ENCODE measurements around the gene EYA2.

EYA2 gene

DNA sequence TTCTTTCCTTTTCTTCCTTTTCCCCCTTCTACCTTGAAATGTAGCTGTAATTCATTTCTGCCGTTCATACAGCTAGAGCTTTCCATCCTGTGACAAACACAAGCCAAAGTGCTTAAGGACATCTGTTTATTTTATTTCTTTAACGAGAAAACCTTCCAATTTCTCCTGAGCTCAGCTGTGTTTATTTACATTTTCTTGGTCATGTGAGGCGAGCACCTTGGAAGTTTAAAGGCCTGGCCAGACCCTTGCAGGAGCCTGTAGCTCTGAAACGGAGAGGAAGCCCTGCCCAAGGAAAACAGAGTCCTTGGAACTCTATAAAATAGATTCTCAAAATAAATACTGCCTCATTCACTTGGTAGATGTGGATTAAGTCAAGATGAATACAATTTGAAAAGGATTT is 223.1 kb downstream of the EYA2 start:
- no peak for FAIRE-seq

DNA sequence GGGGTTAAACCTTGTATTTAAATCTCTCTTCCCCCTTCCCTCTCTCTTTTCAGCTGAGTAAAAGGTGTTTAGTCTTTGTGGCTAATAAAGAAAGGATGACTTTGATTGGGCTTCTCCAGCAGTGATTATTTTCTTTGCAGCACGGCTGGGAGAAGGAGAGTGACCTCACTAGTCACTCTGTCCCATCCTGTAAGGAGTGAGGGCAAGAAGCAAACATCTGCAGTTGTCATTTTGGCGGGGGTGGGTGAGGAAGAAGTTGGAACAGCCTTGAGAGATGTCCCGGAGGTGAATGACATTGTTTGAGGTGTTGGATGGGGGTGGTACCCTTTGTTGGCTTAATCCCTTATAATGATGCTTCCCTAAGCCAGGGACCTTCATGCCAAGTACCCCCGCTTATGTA is 223.6 kb downstream of the EYA2 start:
- no peak for FAIRE-seq

DNA sequence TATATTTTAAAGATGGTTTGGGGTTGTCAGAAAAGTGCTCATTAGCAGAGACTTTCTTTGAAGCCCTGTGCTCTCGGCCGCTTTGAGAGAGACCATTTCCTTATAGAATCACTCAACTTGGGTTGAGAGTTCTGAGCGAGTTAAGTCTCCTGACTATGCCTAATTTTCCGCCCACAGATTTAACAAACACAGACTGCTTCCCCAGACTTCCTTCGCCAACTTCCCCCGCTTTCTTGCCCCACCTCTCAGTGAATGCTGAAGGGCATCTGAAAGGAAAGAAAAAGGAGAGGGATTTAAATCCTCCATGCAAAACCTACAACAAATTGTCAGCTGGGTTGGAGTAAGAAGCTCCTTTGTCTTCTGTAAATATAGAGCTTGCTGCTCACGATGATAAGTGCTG is 224.0 kb downstream of the EYA2 start:
- FAIRE-seq: no peak

DNA sequence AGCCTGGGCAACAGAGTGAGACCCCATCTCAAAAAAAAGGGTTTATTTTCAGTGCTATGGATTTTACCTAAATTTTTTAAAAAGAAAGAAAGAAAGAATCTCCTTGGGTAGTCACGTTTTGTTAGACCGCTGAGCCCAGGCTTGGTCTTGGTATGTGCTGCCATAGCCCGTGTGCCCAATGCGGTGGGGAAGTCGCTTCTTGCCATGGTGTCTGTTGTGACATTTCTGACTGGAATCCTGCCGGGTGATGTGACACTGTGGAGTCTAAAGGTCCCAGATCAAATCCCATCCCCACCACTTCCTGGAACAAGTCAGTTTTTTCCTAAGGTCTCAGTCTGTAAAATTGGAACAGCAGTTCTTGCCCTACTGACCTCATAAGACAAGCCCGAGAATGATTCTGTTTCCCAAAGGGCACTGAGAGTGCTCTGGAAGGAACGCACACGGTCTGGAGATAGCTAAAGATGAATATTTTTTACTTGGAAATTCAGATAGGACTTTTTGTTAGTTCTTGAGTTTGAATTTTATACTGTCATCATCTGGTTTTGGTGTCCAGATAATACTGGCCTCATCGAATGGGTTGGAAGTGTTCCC is 225.8 kb downstream of the EYA2 start:
- no peak for FAIRE-seq

DNA sequence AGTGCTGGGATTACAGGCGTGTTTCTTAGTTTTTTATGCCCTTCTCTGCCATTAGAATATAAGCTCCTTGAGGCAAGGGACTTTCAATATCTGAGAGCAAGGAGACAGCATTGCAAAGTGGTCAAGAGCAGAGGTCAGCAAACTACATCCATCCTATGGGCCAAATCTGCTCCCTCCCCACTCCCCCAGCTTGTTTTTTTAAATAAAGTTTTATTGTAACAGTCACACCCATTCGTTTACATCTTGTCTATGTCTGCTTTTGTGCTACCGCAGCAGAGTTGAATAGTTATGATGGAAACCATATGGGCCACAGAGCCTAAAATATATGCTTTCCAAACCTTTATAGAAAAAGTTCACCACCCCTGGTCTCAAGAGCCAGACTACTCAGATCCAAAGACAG is 227.9 kb downstream of the EYA2 start:
- no peak for FAIRE-seq

DNA sequence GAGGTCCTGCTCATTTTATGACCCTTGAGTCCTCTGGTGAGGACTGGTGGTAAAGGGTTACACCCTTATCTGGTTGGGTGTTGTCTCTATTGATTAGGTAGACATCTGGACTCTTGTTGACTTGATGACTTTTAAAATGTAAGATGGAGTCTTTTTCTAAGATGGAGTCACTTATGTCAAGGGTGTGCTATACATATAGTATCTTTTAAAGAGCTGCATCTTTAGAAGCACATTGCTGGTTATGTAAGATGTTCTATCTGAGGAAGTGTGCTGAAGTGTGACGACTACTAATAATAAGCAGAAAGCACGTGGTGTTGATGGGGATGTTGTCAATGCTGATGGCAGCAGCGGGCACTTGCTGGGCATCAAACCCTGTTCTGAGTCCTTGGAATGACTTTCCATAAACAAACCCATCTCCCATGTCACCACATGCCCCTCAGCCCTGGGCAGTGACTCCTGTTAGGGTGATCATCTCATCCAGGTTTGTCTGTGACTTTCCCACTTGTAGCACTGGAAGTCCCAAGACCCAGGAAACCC is 229.6 kb downstream of the EYA2 start:
- no peak for FAIRE-seq

DNA sequence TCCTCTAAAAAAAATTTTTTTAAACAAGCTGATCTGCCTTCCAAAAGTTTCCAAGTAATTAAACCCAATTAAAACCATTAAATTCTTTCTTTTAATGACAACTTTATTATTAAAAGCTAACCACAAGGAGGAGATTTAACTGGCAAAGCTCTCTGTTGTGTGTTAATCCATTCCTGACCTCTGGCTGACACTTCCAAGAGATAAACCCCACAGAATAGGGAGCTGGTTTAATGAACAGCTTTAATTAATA is 230.8 kb downstream of the EYA2 start:
- peak; percentile 98 for FAIRE-seq

DNA sequence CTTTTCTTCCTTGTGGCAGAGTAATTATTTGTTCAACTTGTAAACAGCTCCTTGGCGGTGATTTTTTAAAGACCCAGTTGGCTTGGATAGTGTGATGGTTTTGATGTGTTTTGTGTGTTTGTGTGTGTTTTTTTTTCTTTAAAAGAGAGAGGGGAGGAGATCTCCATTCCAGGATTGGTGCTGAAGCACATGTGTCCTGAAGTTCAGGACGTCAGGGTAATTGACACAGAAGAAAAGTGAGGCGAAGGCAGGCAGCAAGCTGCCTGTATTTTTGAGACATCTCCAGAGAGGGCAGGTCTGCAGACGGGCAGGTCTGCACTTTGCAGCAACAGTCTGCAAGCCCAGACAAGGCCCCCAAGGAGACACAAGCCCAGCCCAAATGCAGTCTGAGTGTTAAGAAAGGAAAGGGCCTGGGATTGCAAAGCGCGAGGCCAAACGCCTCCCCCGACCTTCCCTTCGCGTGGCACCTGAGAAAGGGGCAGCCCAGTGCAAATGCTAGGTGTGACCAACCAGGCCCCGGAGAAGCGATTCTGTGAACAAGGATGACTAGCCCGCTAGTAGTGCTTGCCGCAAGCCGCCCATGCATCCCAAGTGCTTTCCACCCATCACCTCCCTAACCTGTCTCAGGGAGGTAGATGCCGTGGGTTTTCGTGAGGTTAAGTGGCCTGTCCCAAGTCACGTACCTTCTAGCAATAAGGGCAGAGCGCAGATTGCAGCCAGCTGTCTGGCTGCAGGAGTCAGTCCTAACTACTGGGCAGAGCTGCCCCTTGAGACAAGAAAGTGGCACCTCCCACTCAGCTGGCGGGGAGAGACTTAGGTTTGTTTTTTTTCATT is 231.3 kb downstream of the EYA2 start:
- no peak for FAIRE-seq

DNA sequence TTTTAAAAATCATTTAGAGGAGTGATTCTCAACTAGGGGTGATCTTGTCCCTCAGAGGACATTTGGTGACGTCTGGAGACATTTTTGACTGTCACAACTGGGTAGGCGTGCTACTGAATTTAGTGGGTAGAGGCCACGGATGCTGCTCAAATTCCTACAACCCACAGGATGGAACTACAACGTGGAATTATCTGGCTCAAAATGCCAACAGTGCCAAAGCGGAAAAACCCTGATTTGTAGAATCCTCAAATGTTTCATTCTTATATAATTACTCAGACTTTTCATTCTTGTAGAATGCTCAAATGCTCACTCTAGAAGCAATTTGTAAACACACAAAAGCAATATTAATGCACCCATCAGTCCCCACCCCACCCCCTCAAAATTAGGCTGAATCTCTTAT is 232.1 kb downstream of the EYA2 start:
- FAIRE-seq: no peak

DNA sequence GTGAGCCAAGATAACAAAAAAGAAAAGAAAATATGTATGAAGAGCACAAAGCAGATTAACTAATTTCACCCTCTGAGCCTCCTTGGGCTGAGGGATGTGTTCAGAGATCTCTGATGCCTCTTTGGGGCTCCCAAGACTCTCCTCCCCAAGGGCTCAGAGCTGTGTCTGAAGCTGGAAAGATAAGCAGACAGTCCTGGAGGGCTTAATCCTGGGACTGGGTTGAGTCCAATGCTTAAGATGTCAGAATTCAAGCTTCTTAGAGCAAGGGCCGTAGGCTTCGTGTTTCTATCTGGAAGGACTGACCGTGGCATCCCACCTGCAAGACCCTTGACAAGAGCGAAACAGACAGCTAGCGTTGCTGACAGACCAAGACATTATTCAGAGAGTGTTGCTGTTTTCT is 232.9 kb downstream of the EYA2 start:
- no peak for FAIRE-seq

DNA sequence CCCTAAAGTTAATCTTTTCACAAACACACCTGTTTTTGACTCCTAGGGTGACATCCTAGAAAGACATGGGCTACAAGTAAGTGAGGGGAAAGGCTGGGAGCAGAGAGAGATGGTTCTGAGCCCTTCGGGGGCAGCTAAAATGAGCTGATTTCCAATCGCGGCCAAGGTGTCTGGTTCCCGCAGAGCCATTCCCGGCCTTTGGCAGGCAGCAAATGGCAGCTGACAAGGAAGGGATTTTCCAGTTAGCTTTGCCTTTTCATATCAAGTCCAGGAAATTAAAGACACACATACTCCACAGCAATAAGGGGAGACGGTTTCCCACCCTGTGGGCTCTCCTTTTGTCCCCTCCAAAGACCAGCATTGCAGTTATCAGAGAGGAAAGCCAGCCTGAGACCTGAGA is 233.4 kb downstream of the EYA2 start:
- no peak for FAIRE-seq

DNA sequence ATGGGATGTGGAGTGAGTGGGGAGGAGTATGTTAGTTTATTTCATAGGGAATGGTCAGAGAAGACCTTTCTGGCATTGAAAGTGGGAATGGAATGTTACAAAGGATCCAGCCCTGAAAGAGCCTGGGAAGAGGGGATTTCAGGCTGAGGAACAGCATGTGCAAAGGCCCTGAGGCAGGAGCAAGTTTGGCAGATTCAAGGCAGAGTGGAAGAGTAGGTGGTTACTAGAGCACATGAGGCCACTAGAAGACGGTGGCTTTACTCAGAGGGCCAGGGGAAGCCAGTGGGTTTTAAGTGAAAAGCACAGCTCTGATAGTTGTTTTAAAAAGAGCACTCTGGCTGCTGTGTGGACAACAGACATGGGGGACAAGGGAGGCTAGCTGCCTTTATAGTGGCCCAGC is 234.7 kb downstream of the EYA2 start:
- FAIRE-seq: no peak

DNA sequence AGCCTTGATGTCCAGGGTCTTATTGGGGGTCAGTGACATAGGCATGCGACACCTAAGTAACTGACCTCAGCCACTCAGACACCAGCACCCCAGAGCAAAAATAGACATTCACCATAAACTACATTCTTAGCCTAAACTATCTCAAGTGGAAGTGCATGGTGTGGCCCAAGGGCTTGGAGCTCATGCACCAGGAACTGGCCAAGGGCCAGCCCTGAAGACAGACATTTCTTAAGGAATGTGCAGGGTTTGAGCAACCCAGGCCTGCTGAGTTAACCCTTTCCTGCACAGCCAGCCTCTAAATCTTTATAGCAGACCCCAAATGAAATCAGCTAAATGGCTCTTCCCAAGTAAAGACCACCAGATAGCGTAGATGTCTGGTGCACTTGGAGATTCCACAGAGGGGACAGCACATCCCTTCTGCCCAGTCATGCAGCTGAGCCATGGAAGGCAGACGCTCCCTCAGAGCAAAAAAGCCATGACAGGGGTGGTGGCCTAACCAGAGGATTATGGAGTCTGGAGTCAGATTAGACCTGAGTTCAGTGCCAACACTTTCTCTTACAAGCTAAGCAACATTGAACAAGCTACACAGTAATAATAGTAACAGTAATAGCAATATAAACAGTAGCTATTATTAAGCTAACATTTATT is 239.3 kb downstream of the EYA2 start:
- no peak for FAIRE-seq

DNA sequence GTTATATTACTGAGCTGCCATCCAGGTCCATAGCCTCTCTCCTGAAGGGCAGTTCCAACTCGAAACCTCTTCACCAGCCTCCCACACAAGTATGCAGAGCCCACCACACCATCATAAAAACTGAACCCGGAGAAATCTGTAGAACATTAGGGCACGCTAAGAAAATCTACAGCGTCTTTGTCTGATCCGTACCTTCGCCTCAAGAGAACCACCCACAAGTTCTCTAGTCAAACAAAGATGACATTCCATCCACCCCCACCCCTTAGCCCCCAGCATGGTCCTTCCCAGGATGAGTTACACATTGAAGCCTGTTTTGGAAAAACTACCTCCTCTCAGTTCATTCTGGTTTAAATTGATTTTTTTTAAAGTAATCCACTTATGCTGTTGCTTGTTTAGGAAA is 242.1 kb downstream of the EYA2 start:
- no peak for FAIRE-seq

DNA sequence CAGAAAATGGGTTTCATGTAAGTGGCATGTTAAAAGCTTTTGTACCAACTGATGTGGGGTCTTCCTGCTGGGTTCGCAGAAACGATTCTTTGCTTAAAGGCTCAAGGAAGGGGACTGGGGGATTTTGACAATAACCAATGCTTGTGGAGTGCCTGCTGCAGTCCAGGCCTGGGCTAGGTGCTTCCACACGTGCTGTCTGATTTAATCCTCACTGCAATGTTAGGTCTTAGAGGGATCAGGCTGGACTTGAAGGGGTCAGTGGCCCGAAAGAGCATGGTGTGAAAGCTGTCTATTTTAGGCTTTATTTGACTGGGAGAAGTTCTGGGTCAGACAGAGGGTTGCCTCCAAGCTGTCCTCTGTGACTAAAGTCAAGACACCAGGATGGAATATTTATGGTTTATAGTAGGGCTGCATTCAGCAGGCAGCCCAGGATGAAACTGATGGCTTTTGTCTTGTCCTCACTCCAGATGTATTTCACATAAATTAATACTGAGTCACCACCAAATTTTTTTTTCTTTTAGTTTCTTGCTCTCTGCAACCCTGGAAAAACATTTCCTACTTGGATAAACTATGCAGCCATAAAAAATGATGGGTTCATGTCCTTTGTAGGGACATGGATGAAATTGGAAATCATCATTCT is 242.7 kb downstream of the EYA2 start:
- no peak for FAIRE-seq

DNA sequence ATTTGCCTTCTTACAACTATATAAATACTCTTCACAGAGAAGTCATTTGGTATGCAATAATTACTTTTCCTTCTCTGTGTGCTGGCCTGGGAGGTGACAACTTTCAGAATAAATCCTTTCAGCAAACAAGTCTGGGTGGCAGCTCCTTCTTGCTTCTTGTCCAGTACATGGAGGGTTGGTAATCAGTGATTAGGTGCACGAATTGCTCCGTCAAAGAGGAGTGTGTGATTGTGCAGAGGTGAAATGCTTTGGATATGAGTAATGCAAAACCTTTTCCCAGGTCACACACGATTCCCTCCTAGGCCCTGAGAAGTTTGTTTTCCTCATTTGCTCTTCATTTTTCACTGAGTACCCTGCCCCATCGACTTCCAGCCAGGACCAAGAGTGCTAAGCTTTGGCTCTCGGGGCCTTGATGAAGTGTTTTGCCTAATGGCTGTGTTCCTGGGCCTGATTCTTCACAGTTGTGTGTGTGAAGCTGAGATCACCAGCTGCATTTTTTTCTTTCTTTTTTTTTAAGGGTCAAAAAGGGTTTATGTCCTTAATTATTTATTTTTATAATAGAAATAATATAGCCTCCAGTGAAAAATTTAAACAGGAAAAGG is 245.4 kb downstream of the EYA2 start:
- no peak for FAIRE-seq

DNA sequence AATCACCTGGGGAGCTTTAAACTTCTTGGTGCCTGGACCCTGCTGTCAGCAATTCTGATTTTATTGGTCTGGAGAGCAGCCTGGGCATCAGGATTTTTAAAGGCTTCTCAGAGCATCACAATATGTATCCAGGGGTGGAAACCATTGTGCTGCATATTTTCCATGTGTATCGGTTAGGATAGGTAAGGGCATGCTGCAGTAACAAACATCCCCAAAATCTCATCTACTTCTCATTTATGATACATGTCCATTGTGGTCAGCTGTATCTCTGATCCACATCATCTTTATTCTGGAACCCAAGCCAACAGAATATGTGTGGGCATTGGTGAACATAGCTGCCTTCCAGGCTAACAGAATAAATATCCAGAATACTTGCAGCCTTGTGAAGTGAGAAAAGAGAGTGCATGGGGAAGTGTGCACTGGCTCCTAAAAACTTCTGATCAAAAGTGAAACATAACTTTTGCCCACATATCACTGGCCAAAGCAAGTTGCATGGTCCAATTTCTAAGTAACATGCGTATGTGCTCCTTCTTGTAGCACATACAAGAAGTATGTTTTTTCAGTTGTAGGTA is 246.8 kb downstream of the EYA2 start:
- FAIRE-seq: no peak

DNA sequence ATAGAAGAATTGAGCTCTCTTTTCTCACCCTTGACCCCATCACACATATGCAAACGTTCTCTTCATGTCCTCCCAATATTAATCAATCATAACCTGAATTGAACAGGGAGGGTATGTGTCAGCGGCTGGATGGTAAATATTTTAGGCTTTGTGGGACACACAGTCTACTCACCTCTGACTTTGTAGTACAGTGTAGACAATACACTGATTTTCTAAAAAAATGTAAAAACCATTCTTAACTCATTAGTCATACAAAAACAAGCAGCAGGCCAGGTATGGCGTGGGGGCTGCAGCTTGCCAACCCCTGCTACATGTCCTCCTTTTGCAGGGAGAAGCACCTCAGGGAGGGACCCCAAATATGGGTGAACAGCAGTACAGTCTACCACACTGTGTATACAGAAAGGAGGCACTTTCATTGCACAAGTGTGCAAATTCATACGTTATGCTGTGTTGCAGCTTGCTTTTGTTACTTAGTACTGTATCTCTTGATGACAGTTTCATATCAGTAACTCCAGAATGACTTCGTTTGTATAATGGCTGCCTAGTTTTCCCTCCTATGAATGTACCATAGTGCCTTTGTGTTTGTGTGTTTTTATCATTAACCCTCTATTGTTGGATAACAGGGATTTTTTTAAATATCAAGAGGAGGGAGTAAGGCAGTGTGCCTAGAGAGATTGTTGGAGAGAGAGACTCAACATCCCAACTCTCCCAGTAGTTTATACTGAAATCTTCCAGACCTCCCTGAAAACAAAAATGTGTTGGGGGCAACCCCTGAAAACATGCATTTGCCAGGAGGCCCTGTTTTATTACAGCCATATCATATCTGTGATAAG is 247.5 kb downstream of the EYA2 start:
- FAIRE-seq: no peak

DNA sequence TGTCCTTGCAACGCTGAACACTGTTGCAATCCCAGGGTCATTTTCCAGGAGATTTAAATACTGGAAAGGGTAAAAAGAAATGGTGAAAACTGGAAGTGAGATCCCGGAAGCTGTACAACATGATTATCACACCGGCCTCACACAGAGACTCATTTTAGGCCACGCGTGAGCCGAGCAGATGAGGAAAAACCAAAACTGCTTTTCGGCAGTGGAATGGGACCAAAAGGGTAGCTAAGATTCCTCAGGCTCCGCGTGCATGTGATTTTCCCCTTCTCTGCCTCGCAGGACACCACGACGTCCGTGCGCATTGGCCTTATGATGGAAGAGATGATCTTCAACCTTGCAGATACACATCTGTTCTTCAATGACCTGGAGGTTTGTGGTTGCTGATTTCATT is 248.1 kb downstream of the EYA2 start:
- FAIRE-seq: no peak

DNA sequence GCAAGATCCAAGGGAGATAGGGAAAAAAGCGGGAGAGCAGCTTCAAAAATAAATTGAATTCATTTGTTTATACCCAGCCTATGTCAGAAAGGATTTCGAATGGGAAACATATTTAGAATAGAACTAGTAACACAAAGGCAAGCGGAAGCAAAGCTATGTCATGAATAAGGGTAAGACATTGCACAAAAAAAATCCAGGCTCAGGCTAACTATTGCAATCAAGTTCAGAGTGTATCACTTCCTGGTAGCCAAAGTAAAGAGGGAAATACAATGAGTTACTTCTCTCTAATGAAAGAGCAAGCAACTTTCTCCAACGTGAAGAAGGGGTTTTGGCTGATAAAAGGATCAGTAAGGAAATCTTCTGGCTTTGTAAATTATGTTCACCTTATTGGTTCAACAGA is 249.0 kb downstream of the EYA2 start:
- no peak for FAIRE-seq

DNA sequence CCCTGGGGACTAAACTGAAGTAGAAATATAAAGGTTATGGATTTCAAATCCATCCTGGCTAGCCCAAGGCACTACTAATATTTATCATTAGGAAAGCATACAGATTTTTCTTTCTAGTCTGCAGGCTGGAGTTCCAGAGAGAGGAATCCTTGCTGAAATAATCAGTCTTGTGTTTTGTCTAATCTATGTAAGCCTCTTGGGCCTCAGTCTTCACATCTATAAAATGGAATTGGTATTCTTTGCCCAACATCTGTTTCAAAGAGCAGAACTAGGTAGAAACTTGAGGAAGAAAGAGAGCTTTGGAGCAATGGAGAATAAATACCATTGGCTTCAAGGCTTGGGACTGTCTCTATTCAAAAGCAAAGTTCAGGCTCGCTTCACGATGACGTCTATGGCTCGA is 249.8 kb downstream of the EYA2 start:
- no peak for FAIRE-seq

DNA sequence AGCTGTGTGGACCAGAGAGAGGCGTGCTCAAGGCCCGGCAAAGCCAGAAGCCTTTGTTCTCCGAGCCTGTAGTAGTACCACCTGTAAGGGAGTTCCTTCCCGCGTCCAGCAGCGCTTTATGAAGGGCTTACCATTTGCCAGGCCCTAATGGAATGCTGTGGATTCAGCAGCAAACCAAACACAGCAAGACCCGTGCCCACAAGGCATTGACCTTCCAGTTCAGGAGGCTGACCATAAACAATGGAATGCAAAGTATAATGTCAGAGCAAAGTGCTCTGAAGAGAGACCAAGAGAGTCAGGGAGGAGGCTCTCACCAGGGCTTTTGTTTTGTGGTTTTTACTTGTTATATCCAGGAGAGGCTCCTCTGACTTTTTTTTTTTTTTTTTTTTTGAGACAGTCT is 252.0 kb downstream of the EYA2 start:
- FAIRE-seq: no peak
